GM12874 (cell line): ENCODE results near the gene TEK.

Source experiments
- CTCF ChIP-seq: IDR thresholded peaks from 2 replicates; pipeline ENCODE4 v1.5.1; 2011; ENCODE audit warnings: low read depth, mild to moderate bottlenecking, control low read depth, low read length, moderate library complexity; ENCODE audit not compliant: insufficient read depth

Gene TEK

GRCh38 chr9:27125936-27126335 lies 16.9 kb downstream of the TEK start:
- TF ChIP-seq CTCF: no peak

- TF ChIP-seq CTCF: no peak
Observed at GRCh38 chr9:27126670-27127069, 17.6 kb downstream of the TEK start.

GRCh38 chr9:27129221-27129620 lies 20.2 kb downstream of the TEK start:
- TF ChIP-seq CTCF: no peak

- TF ChIP-seq CTCF: no peak
Observed at GRCh38 chr9:27131731-27132130, 22.7 kb downstream of the TEK start.

- no peak for TF ChIP-seq CTCF
Observed at GRCh38 chr9:27133817-27134216, 24.8 kb downstream of the TEK start.

- TF ChIP-seq CTCF: no peak
Observed at GRCh38 chr9:27142299-27142930, 33.4 kb downstream of the TEK start.

GRCh38 chr9:27145143-27145542 lies 36.1 kb downstream of the TEK start:
- TF ChIP-seq CTCF: no peak
